ENCODE data around the gene BMF.

DNA sequence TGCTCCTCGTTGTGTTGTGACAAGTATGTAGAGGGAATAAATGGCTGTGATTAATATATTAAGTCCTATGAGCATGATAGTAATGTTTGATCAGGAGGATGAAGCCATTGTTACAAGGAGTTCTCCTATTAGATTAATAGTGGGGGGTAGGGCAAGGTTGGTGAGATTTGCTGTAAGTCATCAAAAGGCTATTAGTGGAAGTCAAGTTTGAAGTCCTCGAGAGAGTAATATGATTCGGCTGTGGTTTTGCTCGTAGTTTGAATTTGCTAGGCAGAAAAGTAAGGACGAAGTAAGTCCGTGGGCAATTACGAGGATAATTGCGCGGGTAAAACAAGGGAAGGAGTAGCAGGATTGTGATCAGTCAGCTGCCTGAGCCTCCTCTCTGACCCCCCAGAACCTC, 26.2 kb upstream of the BMF start:
- TF ChIP-seq POLR2A (IDR thresholded peaks at IDR 0.05), result no peak
- TF ChIP-seq, protein P1, sequence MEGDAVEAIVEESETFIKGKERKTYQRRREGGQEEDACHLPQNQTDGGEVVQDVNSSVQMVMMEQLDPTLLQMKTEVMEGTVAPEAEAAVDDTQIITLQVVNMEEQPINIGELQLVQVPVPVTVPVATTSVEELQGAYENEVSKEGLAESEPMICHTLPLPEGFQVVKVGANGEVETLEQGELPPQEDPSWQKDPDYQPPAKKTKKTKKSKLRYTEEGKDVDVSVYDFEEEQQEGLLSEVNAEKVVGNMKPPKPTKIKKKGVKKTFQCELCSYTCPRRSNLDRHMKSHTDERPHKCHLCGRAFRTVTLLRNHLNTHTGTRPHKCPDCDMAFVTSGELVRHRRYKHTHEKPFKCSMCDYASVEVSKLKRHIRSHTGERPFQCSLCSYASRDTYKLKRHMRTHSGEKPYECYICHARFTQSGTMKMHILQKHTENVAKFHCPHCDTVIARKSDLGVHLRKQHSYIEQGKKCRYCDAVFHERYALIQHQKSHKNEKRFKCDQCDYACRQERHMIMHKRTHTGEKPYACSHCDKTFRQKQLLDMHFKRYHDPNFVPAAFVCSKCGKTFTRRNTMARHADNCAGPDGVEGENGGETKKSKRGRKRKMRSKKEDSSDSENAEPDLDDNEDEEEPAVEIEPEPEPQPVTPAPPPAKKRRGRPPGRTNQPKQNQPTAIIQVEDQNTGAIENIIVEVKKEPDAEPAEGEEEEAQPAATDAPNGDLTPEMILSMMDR (IDR thresholded peaks at IDR 0.05), result no peak
- TF ChIP-seq POLR2AphosphoS5 (IDR thresholded peaks at IDR 0.05), result no peak
- TF ChIP-seq EP300 (IDR thresholded peaks at IDR 0.05), result no peak
